Measurements from ENCODE around the gene HNRNPUL1.

- TF ChIP-seq, protein P1, sequence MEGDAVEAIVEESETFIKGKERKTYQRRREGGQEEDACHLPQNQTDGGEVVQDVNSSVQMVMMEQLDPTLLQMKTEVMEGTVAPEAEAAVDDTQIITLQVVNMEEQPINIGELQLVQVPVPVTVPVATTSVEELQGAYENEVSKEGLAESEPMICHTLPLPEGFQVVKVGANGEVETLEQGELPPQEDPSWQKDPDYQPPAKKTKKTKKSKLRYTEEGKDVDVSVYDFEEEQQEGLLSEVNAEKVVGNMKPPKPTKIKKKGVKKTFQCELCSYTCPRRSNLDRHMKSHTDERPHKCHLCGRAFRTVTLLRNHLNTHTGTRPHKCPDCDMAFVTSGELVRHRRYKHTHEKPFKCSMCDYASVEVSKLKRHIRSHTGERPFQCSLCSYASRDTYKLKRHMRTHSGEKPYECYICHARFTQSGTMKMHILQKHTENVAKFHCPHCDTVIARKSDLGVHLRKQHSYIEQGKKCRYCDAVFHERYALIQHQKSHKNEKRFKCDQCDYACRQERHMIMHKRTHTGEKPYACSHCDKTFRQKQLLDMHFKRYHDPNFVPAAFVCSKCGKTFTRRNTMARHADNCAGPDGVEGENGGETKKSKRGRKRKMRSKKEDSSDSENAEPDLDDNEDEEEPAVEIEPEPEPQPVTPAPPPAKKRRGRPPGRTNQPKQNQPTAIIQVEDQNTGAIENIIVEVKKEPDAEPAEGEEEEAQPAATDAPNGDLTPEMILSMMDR (IDR thresholded peaks at IDR 0.05; ENCODE audit: low read length) = no peak
- no peak for TF ChIP-seq EZH2phosphoT487 (IDR thresholded peaks at IDR 0.05; ENCODE audit: low read length)
These were observed 91.6 kb downstream of the HNRNPUL1 start for GRCh38 chr19:41355802-41356201.

All from MM.1S (cell line).